ENCODE results near the gene EML4.
"Not testable (repeated sequence)": the region's sequence is repeated elsewhere in the genome, so short reads cannot be mapped to it uniquely, and the experiment has no call there.

The EML4 gene

GRCh38 chr2:42333579-42333978, 164.4 kb downstream of the EML4 start:
- no peak for DNase-seq (ENCODE audit: low read depth, low spot score)
- in situ Hi-C loops (cut with HindIII; ENCODE audit: low sequenced_read_pairs) = no loop called here
- TF ChIP-seq, protein P1, sequence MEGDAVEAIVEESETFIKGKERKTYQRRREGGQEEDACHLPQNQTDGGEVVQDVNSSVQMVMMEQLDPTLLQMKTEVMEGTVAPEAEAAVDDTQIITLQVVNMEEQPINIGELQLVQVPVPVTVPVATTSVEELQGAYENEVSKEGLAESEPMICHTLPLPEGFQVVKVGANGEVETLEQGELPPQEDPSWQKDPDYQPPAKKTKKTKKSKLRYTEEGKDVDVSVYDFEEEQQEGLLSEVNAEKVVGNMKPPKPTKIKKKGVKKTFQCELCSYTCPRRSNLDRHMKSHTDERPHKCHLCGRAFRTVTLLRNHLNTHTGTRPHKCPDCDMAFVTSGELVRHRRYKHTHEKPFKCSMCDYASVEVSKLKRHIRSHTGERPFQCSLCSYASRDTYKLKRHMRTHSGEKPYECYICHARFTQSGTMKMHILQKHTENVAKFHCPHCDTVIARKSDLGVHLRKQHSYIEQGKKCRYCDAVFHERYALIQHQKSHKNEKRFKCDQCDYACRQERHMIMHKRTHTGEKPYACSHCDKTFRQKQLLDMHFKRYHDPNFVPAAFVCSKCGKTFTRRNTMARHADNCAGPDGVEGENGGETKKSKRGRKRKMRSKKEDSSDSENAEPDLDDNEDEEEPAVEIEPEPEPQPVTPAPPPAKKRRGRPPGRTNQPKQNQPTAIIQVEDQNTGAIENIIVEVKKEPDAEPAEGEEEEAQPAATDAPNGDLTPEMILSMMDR (IDR thresholded peaks at IDR 0.05; ENCODE audit: low read depth, low read length) = no peak
- no peak overlapping the region for H3K4me3 ChIP-seq (ENCODE audit: low read depth, low read length)

GRCh38 chr2:42334220-42334619, 165.1 kb downstream of the EML4 start:
- TF ChIP-seq, protein P1 (IDR thresholded peaks at IDR 0.05; ENCODE audit: low read depth, low read length) = no peak
- no peak overlapping the region for H3K4me3 ChIP-seq (ENCODE audit: low read depth, low read length)
- in situ Hi-C loops (cut with HindIII; ENCODE audit: low sequenced_read_pairs) = no loop called here
- no peak for DNase-seq (ENCODE audit: low read depth, low spot score)

DNA sequence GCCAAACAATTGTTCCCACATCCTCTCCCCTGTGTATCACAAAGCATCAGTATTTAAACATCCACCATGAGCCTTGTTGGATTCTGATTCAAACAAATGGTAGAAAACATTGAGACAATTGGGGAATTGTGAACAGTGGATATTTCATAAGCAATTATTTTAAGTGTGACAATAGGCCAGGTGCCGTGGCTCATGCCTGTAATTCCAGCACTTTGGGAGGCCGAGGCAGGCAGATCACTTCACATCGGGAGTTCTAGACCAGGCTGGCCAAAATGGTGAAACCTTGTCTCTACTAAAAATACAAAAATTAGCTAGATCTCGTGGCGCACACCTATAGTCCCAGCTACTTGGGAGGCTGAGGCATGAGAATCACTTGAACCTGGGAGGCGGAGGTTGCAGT, 165.7 kb downstream of the EML4 start:
- H3K4me3 ChIP-seq (ENCODE audit: low read depth, low read length); in situ Hi-C loops (cut with HindIII; ENCODE audit: low sequenced_read_pairs); DNase-seq (ENCODE audit: low read depth, low spot score): not testable (repeated sequence)

GRCh38 chr2:42335514-42336104, 166.5 kb downstream of the EML4 start:
- in situ Hi-C loops (cut with HindIII; ENCODE audit: low sequenced_read_pairs) = no loop called here
- TF ChIP-seq, protein P1 (IDR thresholded peaks at IDR 0.05; ENCODE audit: low read depth, low read length) = no peak
- H3K4me3 ChIP-seq (ENCODE audit: low read depth, low read length) = no peak overlapping the region
- no peak for DNase-seq (ENCODE audit: low read depth, low spot score)

DNA sequence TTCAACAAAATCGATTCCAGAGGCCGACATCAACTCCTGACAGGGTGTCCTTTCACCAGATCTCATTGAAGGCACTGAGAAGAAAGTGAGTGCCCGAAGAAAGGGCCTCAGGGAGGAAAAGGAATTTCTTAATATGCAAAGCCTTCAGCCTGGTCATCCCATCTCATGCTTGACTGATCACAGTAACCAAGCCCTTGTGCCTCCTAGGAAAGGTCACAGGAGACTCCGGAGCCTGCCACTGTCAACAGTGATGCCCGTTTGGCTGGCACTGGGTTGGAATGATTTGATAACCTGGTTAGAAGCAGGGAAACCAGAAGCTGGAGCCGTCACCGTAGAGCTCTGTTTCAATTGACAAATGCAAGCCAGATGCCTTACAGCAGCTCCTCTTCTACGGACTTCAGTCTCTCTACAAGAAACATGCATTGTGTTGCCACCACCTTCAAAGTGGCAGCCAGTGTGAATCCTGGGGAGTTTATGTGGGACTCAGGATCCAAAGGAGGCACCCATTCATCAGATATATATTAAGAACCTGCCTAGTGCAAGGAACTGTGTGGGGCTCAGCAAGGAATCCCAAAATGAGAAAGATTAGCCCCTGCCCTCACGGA, 167.3 kb downstream of the EML4 start:
- in situ Hi-C loops (cut with HindIII; ENCODE audit: low sequenced_read_pairs) = no loop called here

GRCh38 chr2:42337356-42337820, 168.2 kb downstream of the EML4 start:
- no peak overlapping the region for H3K4me3 ChIP-seq (ENCODE audit: low read depth, low read length)
- DNase-seq (ENCODE audit: low read depth, low spot score) = no peak
- TF ChIP-seq, protein P1 (IDR thresholded peaks at IDR 0.05; ENCODE audit: low read depth, low read length) = peak; percentile 13
- in situ Hi-C loops (cut with HindIII; ENCODE audit: low sequenced_read_pairs) = no loop called here

More for the DNA sequence above, 167.3 kb downstream of the EML4 start:
- TF ChIP-seq, protein P1 (IDR thresholded peaks at IDR 0.05; ENCODE audit: low read depth, low read length) = no peak
- H3K4me3 ChIP-seq (ENCODE audit: low read depth, low read length) = no peak overlapping the region
- no peak for DNase-seq (ENCODE audit: low read depth, low spot score)

DNA sequence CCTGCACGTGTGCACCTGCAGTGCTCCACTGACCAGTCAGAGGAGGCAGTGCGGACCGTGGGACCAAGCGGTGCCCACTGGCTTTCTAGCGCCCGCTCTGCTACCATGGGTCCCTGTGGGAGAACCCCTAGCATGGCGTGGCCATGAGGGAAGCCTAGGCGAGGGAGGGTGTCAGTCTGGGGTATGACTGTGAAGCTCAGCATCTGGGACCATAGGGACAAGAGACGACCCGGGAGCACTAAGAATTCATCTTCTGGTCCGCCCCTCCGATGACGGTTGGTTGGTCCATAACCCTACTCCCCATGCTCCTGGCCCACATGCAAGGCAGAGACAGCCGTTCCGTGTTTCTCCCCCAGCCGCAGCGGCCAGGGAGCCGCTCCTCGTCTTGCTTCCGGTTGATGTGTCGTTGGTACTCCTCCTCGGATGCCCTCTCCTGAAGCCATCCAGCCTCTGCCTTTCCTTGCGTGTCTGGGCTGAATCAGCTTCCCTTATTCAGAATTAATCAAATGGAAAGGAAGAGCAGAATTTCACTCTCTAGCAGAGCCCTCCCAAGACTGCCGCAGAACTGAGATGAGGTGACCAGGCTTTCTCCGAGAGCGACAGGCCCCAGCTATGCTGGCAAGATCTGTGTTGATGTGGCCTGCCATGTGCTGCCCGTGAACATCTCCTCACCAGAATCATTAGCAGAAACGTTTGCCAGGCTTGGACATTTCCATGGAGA, 168.9 kb downstream of the EML4 start:
- H3K4me3 ChIP-seq (ENCODE audit: low read depth, low read length) = no peak overlapping the region
- in situ Hi-C loops (cut with HindIII; ENCODE audit: low sequenced_read_pairs) = no loop called here
- no peak for DNase-seq (ENCODE audit: low read depth, low spot score)
- TF ChIP-seq, protein P1 (IDR thresholded peaks at IDR 0.05; ENCODE audit: low read depth, low read length) = no peak

Measured in astrocyte of the spinal cord (primary cell).